Mesothelial cell of epicardium (in vitro differentiated cells): ENCODE data around the gene GPBAR1. TPM values are rescaled to one million over a fixed set of nuclear protein-coding genes. Genes with fewer than 3 reads are reported as not detected.
A peak's percentile ranks its signal among the peaks of the same experiment; 100 is the strongest.

ENCODE experiments used
- DNase-seq, 2 experiments: peaks; one replicate each; pipeline ENCODE4 v3.0.0; 2021; ENCODE audit warnings: low spot score in 2 of 2; ENCODE audit not compliant: unreplicated experiment in 2 of 2
- H3K27ac Mint-ChIP-seq: 2 replicates; pipeline ENCODE4 v1.8.0; 2021; ENCODE audit warnings: mixed read lengths
- H3K27me3 Mint-ChIP-seq: 2 replicates; pipeline ENCODE4 v1.8.0; 2021; ENCODE audit warnings: low read depth, mixed read lengths
- H3K36me3 Mint-ChIP-seq: 2 replicates; pipeline ENCODE4 v1.8.0; 2021; ENCODE audit warnings: mixed read lengths
- H3K4me1 Mint-ChIP-seq: 2 replicates; pipeline ENCODE4 v1.8.0; 2021; ENCODE audit warnings: mixed read lengths
- H3K4me3 Mint-ChIP-seq: 2 replicates; pipeline ENCODE4 v1.8.0; 2021; ENCODE audit warnings: mild to moderate bottlenecking, moderate library complexity, mixed read lengths
- H3K9me3 Mint-ChIP-seq: 2 replicates; pipeline ENCODE4 v1.8.0; 2021; ENCODE audit warnings: mixed read lengths
- CTCF ChIP-seq: fragments of 200-600 bp; sonication (generic); IDR thresholded peaks from one replicate; pipeline ENCODE4 v1.5.0; 2021; ENCODE audit warnings: antibody characterized with exemption; ENCODE audit not compliant: unreplicated experiment
- total RNA-seq: library from RNA; stranded (reverse); gene quantifications from 3 replicates; pipeline ENCODE4 v1.2.1, GENCODE V29; 2021

GPBAR1 gene
- total RNA-seq, 1 donor from 2014 or later: 0.78 TPM

- H3K27ac Mint-ChIP-seq: no peak overlapping the region
- no peaks in the 10 kb centered on the region for H3K27me3 Mint-ChIP-seq
- H3K4me3 Mint-ChIP-seq: no peak overlapping the region
- peaks cover 14% of the 10 kb centered on the region for H3K36me3 Mint-ChIP-seq
- peaks cover 15% of the 10 kb centered on the region for H3K4me1 Mint-ChIP-seq
- DNase-seq: no peak
- no peaks in the 10 kb centered on the region for H3K9me3 Mint-ChIP-seq
- no peak for TF ChIP-seq CTCF
These were observed 4.8 kb downstream of the GPBAR1 start for GRCh38 chr2:218265626-218266025.

GRCh38 chr2:218266316-218266979 lies 5.6 kb downstream of the GPBAR1 start:
- Mint-ChIP-seq H3K4me1 (peaks cover 15% of the 10 kb centered on the region), H3K4me3 (no peak overlapping the region), H3K9me3 (no peaks in the 10 kb centered on the region), H3K27ac (no peak overlapping the region), H3K27me3 (no peaks in the 10 kb centered on the region), H3K36me3 (peaks cover 14% of the 10 kb centered on the region)
- no peak for TF ChIP-seq CTCF
- no peak for DNase-seq

- Mint-ChIP-seq H3K36me3 (peaks cover 14% of the 10 kb centered on the region), H3K9me3 (no peaks in the 10 kb centered on the region), H3K27me3 (no peaks in the 10 kb centered on the region), H3K4me1 (peaks cover 22% of the 10 kb centered on the region), H3K4me3 (no peak overlapping the region), H3K27ac (peak overlapping the region; percentile 16)
- no peak for DNase-seq
- TF ChIP-seq CTCF: no peak
These were observed 6.4 kb downstream of the GPBAR1 start for GRCh38 chr2:218267259-218267658.

- DNase-seq: peak; percentile 100
- Mint-ChIP-seq H3K27me3 (no peaks in the 10 kb centered on the region), H3K36me3 (peaks cover 14% of the 10 kb centered on the region), H3K9me3 (no peaks in the 10 kb centered on the region), H3K27ac (peak within 1 kb of the TSS; percentile 88), H3K4me3 (peak within 1 kb of the TSS; percentile 98), H3K4me1 (peaks cover 27% of the 10 kb centered on the region)
- TF ChIP-seq CTCF: no peak
These were observed 9.3 kb downstream of the GPBAR1 start, which contains the start of the genes AAMP and PNKD for GRCh38 chr2:218269900-218270720. Gene AAMP, minus strand, starts transcription at chr2:218270137. Its CDS starts 51 bp downstream, at chr2:218270086. Gene PNKD, plus strand, starts transcription at chr2:218270519. Its CDS starts 17 bp downstream, at chr2:218270536.

GRCh38 chr2:218270721-218271486 lies 10.1 kb downstream of the GPBAR1 start:
- H3K4me3 Mint-ChIP-seq: peak overlapping the region; percentile 98
- TF ChIP-seq CTCF: no peak
- H3K27ac Mint-ChIP-seq: peak overlapping the region; percentile 88
- peaks cover 27% of the 10 kb centered on the region for H3K4me1 Mint-ChIP-seq
- no peaks in the 10 kb centered on the region for H3K9me3 Mint-ChIP-seq
- H3K36me3 Mint-ChIP-seq: peaks cover 14% of the 10 kb centered on the region
- no peaks in the 10 kb centered on the region for H3K27me3 Mint-ChIP-seq
- no peak for DNase-seq
